NCI-H2081 (cell line): ENCODE data around the gene FAM131C.
"Not testable (repeated sequence)": the region's sequence is repeated elsewhere in the genome, so short reads cannot be mapped to it uniquely, and the experiment has no call there.

Source experiments
- DNase-seq, 2 experiments: peaks; one replicate each; lab custom pipeline; 2025; lab: John Stamatoyannopoulos, UW

The FAM131C gene

GRCh38 chr1:16073490-16074119 lies at the start of gene FAM131C:
TSS of gene FAM131C (minus strand) at chr1:16073651. CDS start at chr1:16073442, 209 bp downstream.
- peak in 1 of 2 experiments; percentile 27 for DNase-seq

GRCh38 chr1:16122916-16123315 lies 49.5 kb upstream of the FAM131C start:
- DNase-seq: no peak

GRCh38 chr1:16122350-16122881 lies 49.0 kb upstream of the FAM131C start:
- no peak for DNase-seq

GRCh38 chr1:16120940-16121410 lies 47.5 kb upstream of the FAM131C start:
- peak in 1 of 2 experiments; percentile 76 for DNase-seq

GRCh38 chr1:16120407-16120806 lies 47.0 kb upstream of the FAM131C start:
- DNase-seq: no peak

- DNase-seq: no peak
Measured at GRCh38 chr1:16119926-16120325, 46.5 kb upstream of the FAM131C start.

- DNase-seq: no peak
Measured at GRCh38 chr1:16119504-16119903, 46.1 kb upstream of the FAM131C start.

- DNase-seq: no peak
Measured at GRCh38 chr1:16118706-16119105, 45.3 kb upstream of the FAM131C start.

GRCh38 chr1:16117936-16118335 lies 44.5 kb upstream of the FAM131C start:
- no peak for DNase-seq

GRCh38 chr1:16117369-16117768 lies 43.9 kb upstream of the FAM131C start:
- DNase-seq: no peak

GRCh38 chr1:16116625-16117024 lies 43.2 kb upstream of the FAM131C start:
- no peak for DNase-seq

GRCh38 chr1:16116002-16116401 lies 42.6 kb upstream of the FAM131C start:
- no peak for DNase-seq

- no peak for DNase-seq
Measured at GRCh38 chr1:16115468-16115983, 42.1 kb upstream of the FAM131C start.

- no peak for DNase-seq
Measured at GRCh38 chr1:16114527-16115467, 41.3 kb upstream of the FAM131C start.

- DNase-seq: no peak
Measured at GRCh38 chr1:16112596-16113555, 39.4 kb upstream of the FAM131C start.

- DNase-seq: no peak
Measured at GRCh38 chr1:16111771-16112595, 38.5 kb upstream of the FAM131C start.

GRCh38 chr1:16110884-16111283 lies 37.4 kb upstream of the FAM131C start:
- DNase-seq: no peak

GRCh38 chr1:16110456-16110855 lies 37.0 kb upstream of the FAM131C start:
- no peak for DNase-seq

GRCh38 chr1:16109571-16109970 lies 36.1 kb upstream of the FAM131C start:
- DNase-seq: no peak

GRCh38 chr1:16107039-16107438 lies 33.6 kb upstream of the FAM131C start:
- not testable (repeated sequence) for DNase-seq
